H1 (cell line): ENCODE data around the gene GATAD2B. TPM values are rescaled to one million over a fixed set of nuclear protein-coding genes. Genes with fewer than 3 reads are reported as not detected.

Experiments used
- CTCF ChIA-PET: fragments of 300-600 bp; sonication (Branson Sonifier 250); formaldehyde crosslinking; loops from one replicate; lab custom pipeline; 2021; ENCODE audit not compliant: partially characterized antibody; lab: Charles Lee
- POLR2A ChIA-PET: fragments of 300-600 bp; sonication (Branson Sonifier 250); formaldehyde crosslinking; loops from one replicate; lab custom pipeline; 2021; ENCODE audit warnings: inconsistent platforms; ENCODE audit not compliant: partially characterized antibody; lab: Charles Lee
- DNase-seq, 2 experiments: peaks; one replicate each; pipeline versions ENCODE4 v3.0.0 to v3.0.0-alpha.2; 2010 to 2022; ENCODE audit warnings: low spot score in 2 of 2, low read depth in 1 of 2, mixed read lengths in 1 of 2
- FAIRE-seq: peaks from 2 replicates; lab custom pipeline; 2011; peaks lifted over from hg19 to GRCh38; lab: Jason Lieb, UNC
- H2AFZ ChIP-seq: 2 replicates; pipeline ENCODE4 v1.8.1; 2012; ENCODE audit warnings: low read length, inconsistent platforms
- H2AK5ac ChIP-seq: 2 replicates; pipeline ENCODE4 v1.6.1; 2013; ENCODE audit warnings: low read depth, low read length
- H2BK120ac ChIP-seq: replicated peaks from 2 replicates; pipeline ENCODE3; 2013; ENCODE audit warnings: low read depth, low read length, inconsistent platforms
- H2BK12ac ChIP-seq: 2 replicates; pipeline ENCODE4 v1.6.1; 2013; ENCODE audit warnings: low read depth, low read length
- H2BK15ac ChIP-seq: 2 replicates; pipeline ENCODE4 v1.6.1; 2013; ENCODE audit warnings: low read length
- H2BK20ac ChIP-seq: 2 replicates; pipeline ENCODE4 v1.6.1; 2013; ENCODE audit warnings: low read length
- H2BK5ac ChIP-seq: 2 replicates; pipeline ENCODE4 v1.6.1; 2013; ENCODE audit warnings: low read depth, low read length
- H3K14ac ChIP-seq: 2 replicates; pipeline ENCODE4 v1.6.1; 2013; ENCODE audit warnings: inconsistent platforms; ENCODE audit not compliant: insufficient read length
- H3K18ac ChIP-seq: 2 replicates; pipeline ENCODE4 v1.6.1; 2013; ENCODE audit warnings: low read length; ENCODE audit errors: extremely low read depth
- H3K23ac ChIP-seq: 2 replicates; pipeline ENCODE4 v1.6.1; 2013; ENCODE audit warnings: inconsistent platforms; ENCODE audit not compliant: insufficient read length
- H3K23me2 ChIP-seq: 2 replicates; pipeline ENCODE4 v1.6.1; 2013; ENCODE audit warnings: low read depth, low read length
- H3K27ac ChIP-seq: 2 replicates; pipeline ENCODE4 v1.6.1; 2011; ENCODE audit warnings: low read depth, low read length, inconsistent platforms
- H3K27me3 ChIP-seq, 4 experiments: replicated peaks in 1 of 4; 1 replicate in 1 of 4; 2 replicates in 3 of 4; pipeline versions ENCODE4 v1.6.1 to v1.8.1; 2011 to 2013; ENCODE audit warnings: low read length in 3 of 4, mild to moderate bottlenecking in 3 of 4, inconsistent platforms in 2 of 4, mixed read lengths in 2 of 4, moderate library complexity in 1 of 4; ENCODE audit not compliant: control insufficient read depth in 3 of 4, insufficient read depth in 3 of 4; ENCODE audit errors: extremely low read depth in 1 of 4
- H3K36me3 ChIP-seq, 4 experiments: 2 replicates each; pipeline versions ENCODE4 v1.6.1 to v1.8.1; 2011 to 2013; ENCODE audit warnings: mild to moderate bottlenecking in 4 of 4, low read length in 3 of 4, moderate library complexity in 2 of 4, control low read depth in 1 of 4, inconsistent platforms in 1 of 4; ENCODE audit not compliant: insufficient read depth in 4 of 4, control insufficient read depth in 2 of 4
- H3K4ac ChIP-seq: replicated peaks from 2 replicates; pipeline ENCODE3; 2013; ENCODE audit warnings: low read length, low read depth, mixed read lengths, inconsistent platforms; ENCODE audit not compliant: insufficient read length
- H3K4me1 ChIP-seq, 4 experiments: replicated peaks in 1 of 4; 1 replicate in 1 of 4; 2 replicates in 3 of 4; pipeline versions ENCODE4 v1.6.1 to v1.8.1; 2011 to 2013; ENCODE audit warnings: low read length in 3 of 4, inconsistent platforms in 2 of 4, mixed read lengths in 1 of 4; ENCODE audit not compliant: insufficient read depth in 4 of 4, control insufficient read depth in 3 of 4
- H3K4me2 ChIP-seq, 2 experiments: 2 replicates each; pipeline versions ENCODE4 v1.6.1 to v1.8.1; 2011 to 2013; ENCODE audit warnings: low read depth in 2 of 2, low read length in 2 of 2, control low read depth in 1 of 2, inconsistent platforms in 1 of 2, mild to moderate bottlenecking in 1 of 2; ENCODE audit not compliant: insufficient read depth in 1 of 2
- H3K4me3 ChIP-seq, 4 experiments: fragments of 200-600, 300-600 bp in 1 of 4; sonication (generic), shearing (Covaris generic), sonication (Bioruptor Twin) in 1 of 4; 2 replicates each; pipeline versions ENCODE4 v1.5.1 to v1.8.1; 2011 to 2016; ENCODE audit warnings: low read length in 4 of 4, low read depth in 3 of 4, control low read depth in 2 of 4, inconsistent platforms in 2 of 4, mild to moderate bottlenecking in 2 of 4, mixed read lengths in 1 of 4, moderate library complexity in 1 of 4; ENCODE audit not compliant: insufficient read depth in 2 of 4; ENCODE audit errors: extremely low read depth in 1 of 4
- H3K56ac ChIP-seq: replicated peaks from 2 replicates; pipeline ENCODE3; 2013; ENCODE audit warnings: low read depth, mild to moderate bottlenecking, mixed read lengths, low read length, inconsistent platforms; ENCODE audit not compliant: insufficient read length
- H3K79me1 ChIP-seq: 2 replicates; pipeline ENCODE4 v1.6.1; 2013; ENCODE audit warnings: low read depth, low read length, control low read depth
- H3K79me2 ChIP-seq, 2 experiments: 2 replicates each; pipeline versions ENCODE4 v1.6.1 to v1.8.1; 2012 to 2013; ENCODE audit warnings: low read length in 2 of 2, mild to moderate bottlenecking in 2 of 2, inconsistent platforms in 1 of 2; ENCODE audit not compliant: insufficient read depth in 2 of 2, control insufficient read depth in 1 of 2
- H3K9ac ChIP-seq, 4 experiments: replicated peaks in 1 of 4; 1 replicate in 1 of 4; 2 replicates in 3 of 4; pipeline versions ENCODE4 v1.6.1 to v1.8.1; 2011 to 2013; ENCODE audit warnings: low read depth in 3 of 4, low read length in 3 of 4, control low read depth in 2 of 4, mild to moderate bottlenecking in 2 of 4, moderate library complexity in 2 of 4, inconsistent platforms in 1 of 4; ENCODE audit errors: extremely low read depth in 1 of 4
- H3K9me3 ChIP-seq, 2 experiments: 2 replicates each; pipeline versions ENCODE4 v1.6.1 to v1.8.1; 2012 to 2013; ENCODE audit warnings: mild to moderate bottlenecking in 2 of 2, moderate library complexity in 2 of 2, control low read depth in 1 of 2, inconsistent platforms in 1 of 2, low read depth in 1 of 2, low read length in 1 of 2, mixed read lengths in 1 of 2; ENCODE audit not compliant: insufficient read depth in 2 of 2
- H4K20me1 ChIP-seq, 2 experiments: replicated peaks in 1 of 2; 2 replicates each; pipeline versions ENCODE3 to v1.8.1; 2011 to 2013; ENCODE audit warnings: inconsistent platforms in 2 of 2, low read length in 2 of 2, mild to moderate bottlenecking in 1 of 2; ENCODE audit not compliant: insufficient read depth in 2 of 2, control insufficient read depth in 1 of 2
- H4K5ac ChIP-seq: 2 replicates; pipeline ENCODE4 v1.6.1; 2013; ENCODE audit warnings: low read length, low read depth, mixed read lengths, inconsistent platforms; ENCODE audit not compliant: insufficient read length
- H4K8ac ChIP-seq: 2 replicates; pipeline ENCODE4 v1.8.0; 2013; ENCODE audit warnings: mild to moderate bottlenecking, moderate library complexity, low read length, inconsistent platforms; ENCODE audit not compliant: insufficient read depth; ENCODE audit errors: extremely low read depth
- H4K91ac ChIP-seq: replicated peaks from 2 replicates; pipeline ENCODE3; 2013; ENCODE audit warnings: low read length, mixed read lengths, inconsistent platforms; ENCODE audit not compliant: insufficient read length
- CREB1 ChIP-seq: IDR thresholded peaks from 2 replicates; pipeline ENCODE4 v1.6.1; 2012; ENCODE audit warnings: inconsistent platforms
- CTBP2 ChIP-seq: IDR thresholded peaks from 2 replicates; pipeline ENCODE4 v1.7.0; 2011; ENCODE audit warnings: borderline replicate concordance, mild to moderate bottlenecking, moderate library complexity, mixed read lengths, low read length; ENCODE audit not compliant: insufficient read depth, insufficient read length
- HDAC6 ChIP-seq: IDR thresholded peaks from one replicate; pipeline ENCODE4 v1.7.1; 2012; ENCODE audit warnings: low read depth, mild to moderate bottlenecking, inconsistent platforms, low read length, moderate library complexity
- JUN ChIP-seq: IDR thresholded peaks from 2 replicates; pipeline ENCODE4 v1.6.1; 2011; ENCODE audit warnings: low read depth, mild to moderate bottlenecking, improper control_type of control experiment, low read length
- POLR2A ChIP-seq, 2 experiments: IDR thresholded peaks; 1 replicate in 1 of 2; 2 replicates in 1 of 2; pipeline ENCODE4 v1.6.1; 2011; ENCODE audit warnings: low read depth in 2 of 2, low read length in 2 of 2, mild to moderate bottlenecking in 2 of 2; ENCODE audit errors: control extremely low read depth in 1 of 2
- POLR2AphosphoS5 ChIP-seq: IDR thresholded peaks from 2 replicates; pipeline ENCODE4 v1.6.1; 2011; ENCODE audit warnings: low read depth, low read length
- SAP30 ChIP-seq: fragments of 300-600 bp; sonication (generic); IDR thresholded peaks from 2 replicates; pipeline ENCODE4 v1.7.1; 2012; ENCODE audit warnings: low read length, moderate library complexity, mild to moderate bottlenecking, inconsistent platforms; ENCODE audit not compliant: insufficient read depth, insufficient replicate concordance
- SRF ChIP-seq: IDR thresholded peaks from 2 replicates; pipeline ENCODE4 v1.6.1; 2011; ENCODE audit warnings: mild to moderate bottlenecking, low read depth, low read length, moderate library complexity
- TAF7 ChIP-seq: optimal IDR thresholded peaks from 2 replicates; pipeline ENCODE3; 2011; ENCODE audit warnings: low read depth, mild to moderate bottlenecking, inconsistent platforms, low read length, moderate library complexity, borderline replicate concordance
- TCF12 ChIP-seq: IDR thresholded peaks from 2 replicates; pipeline ENCODE4 v1.6.1; 2011; ENCODE audit warnings: low read depth, mild to moderate bottlenecking, low read length
- TEAD4 ChIP-seq: IDR thresholded peaks from 2 replicates; pipeline ENCODE4 v1.6.1; 2012; ENCODE audit warnings: low read depth, low read length, inconsistent platforms, mixed read lengths
- WGBS, 2 experiments: shearing (Covaris generic) in 1 of 2; methylation state at CpG; one replicate each; pipeline versions ENCODE4 v1.1.6 to v1.1.7; 2013 to 2015; ENCODE audit warnings: low lambda C conversion rate in 2 of 2, mixed read lengths in 2 of 2, inconsistent platforms in 1 of 2, low coverage in 1 of 2, missing lambda C conversion rate in 1 of 2; ENCODE audit not compliant: insufficient replicate concordance in 2 of 2, insufficient coverage in 1 of 2, insufficient read length in 1 of 2; ENCODE audit errors: extremely low coverage in 1 of 2, missing lambda C conversion rate in 1 of 2; 5-methylcytosine and 5-hydroxymethylcytosine counted together
- polyA plus RNA-seq, 7 experiments: library from polyadenylated mRNA; depleted of rRNA in 3 of 7; stranded (reverse) in 5 of 7; unstranded in 2 of 7; fragments of >200 nt in 5 of 7; fragments of 200-250 nt in 2 of 7; gene quantifications; 1 replicate in 5 of 7; 2 replicates in 1 of 7; 4 replicates in 1 of 7; pipeline versions ENCODE4 v1.2.1 to v1.2.3, GENCODE V29; 2011 to 2013; ENCODE audit warnings: missing spikeins in 2 of 7, mixed read lengths in 2 of 7
- total RNA-seq: library from RNA; stranded (reverse); fragmentation: NEBNext Ultra II Directional; extraction: Animal tissue kit (Norgen Biotek cat#: 25700); gene quantifications from 2 replicates; pipeline ENCODE4 v1.2.1, GENCODE V29; 2021

Gene GATAD2B
- total and polyA plus RNA-seq, 2 of the 8 experiments (the other 6 are each of a cell fraction or from before 2014, with no cell fraction given), result 8.4 to 39.1 TPM

DNA sequence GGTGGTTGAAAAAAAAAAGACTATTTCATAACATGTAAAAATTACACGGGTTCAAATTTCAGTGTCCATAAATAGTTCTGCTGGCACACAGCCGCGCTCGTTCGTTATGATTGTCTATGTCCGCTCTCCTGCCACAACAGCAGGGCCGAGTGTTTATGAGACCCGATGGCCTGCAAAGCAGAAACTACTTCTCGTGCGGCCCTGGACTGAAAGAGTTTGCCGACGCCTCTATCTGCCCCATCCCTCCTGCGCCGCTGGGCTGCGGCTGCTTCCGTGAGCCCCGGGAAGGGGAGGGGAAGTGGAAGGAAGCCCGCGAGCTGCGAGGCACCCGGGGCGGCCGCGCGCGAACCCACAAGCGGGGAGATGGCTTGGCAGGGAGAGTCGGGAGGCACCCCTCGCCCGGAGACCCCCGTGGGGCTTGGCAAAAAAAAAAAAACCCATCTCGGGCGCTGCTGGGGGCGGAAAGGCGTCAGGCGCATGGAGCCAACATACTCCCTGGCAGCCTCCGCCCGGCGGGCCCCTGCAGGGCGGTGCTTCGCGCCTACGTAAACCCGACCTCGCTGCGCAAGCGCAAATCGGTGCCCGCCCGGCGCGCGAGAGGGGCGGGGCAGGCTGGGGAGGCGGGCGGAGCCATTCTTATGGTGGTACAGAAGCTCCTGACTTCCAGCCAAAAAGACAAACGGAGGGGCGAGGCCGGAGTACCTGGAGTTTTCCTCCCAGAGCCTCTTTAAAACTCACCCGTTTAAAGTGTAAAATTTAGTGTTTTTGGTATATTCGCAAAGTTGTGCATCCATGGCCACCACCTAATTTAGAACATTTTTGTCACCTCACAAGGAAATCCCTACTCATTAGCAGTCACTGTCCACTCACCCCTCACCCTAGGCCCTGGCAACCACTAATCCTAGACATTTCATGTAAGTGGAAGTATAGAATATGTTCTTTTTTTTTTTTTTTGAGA lies 139.3 kb downstream of the GATAD2B start:
- peak; percentile 80 to 97 for DNase-seq
- Histone ChIP-seq H2BK120ac (no peak overlapping the region), H3K56ac (peak overlapping the region; percentile 77), H3K36me3 (no peaks in the 10 kb centered on the region), H3K4me2 (peak overlapping the region; percentile 73 to 78), H3K9ac (peak overlapping the region in 3 of 4 experiments; percentile 35 to 46 (median 43); a peak in 4 of 7 replicates), H3K4me1 (peaks cover 0 to 2% (median 0%) of the 10 kb centered on the region in 4 experiments; a peak in 2 of 7 replicates), H3K79me2 (no peaks in the 10 kb centered on the region), H2BK20ac (no peak overlapping the region), H4K8ac (peak overlapping the region; percentile 86), H4K5ac (peak overlapping the region; percentile 75), H2AFZ (0 out of 2 replicates have a peak overlapping the region, but pooled peaks have one; percentile 48), H3K79me1 (no peaks in the 10 kb centered on the region), H3K14ac (no peak overlapping the region), H3K27ac (peak overlapping the region; percentile 81; the same call in 1 of the 2 replicates), H2BK12ac (no peak overlapping the region), H3K27me3 (no peaks in the 10 kb centered on the region; a peak in 1 of 7 replicates), H4K20me1 (no peaks in the 10 kb centered on the region), H2AK5ac (no peak overlapping the region), H3K18ac (peak overlapping the region; percentile 87), H4K91ac (peak overlapping the region; percentile 66), H3K9me3 (no peaks in the 10 kb centered on the region), H3K4me3 (peak overlapping the region; percentile 62 to 71 (median 66)), H2BK15ac (no peak overlapping the region), H3K4ac (peak overlapping the region; percentile 21), H3K23ac (no peak overlapping the region), H3K23me2 (no peaks in the 10 kb centered on the region; the same call in 1 of the 2 replicates), H2BK5ac (peak overlapping the region; percentile 77; the same call in 1 of the 2 replicates)
- ChIA-PET CTCF (interaction anchor here (0.8 to 1.5 kb wide), 2 partner anchors 8 to 11 kb away, joined by 4 to 7 read pairs; partner anchors contain the start of gene SLC27A3), POLR2A (interaction anchor here (0.6 to 3.2 kb wide), 11 partner anchors 8 to 331 kb away, joined by 3 to 17 read pairs (median 4); partner anchors contain the start of genes RPS27, SLC27A3 and SLC39A1)
- 6% methylated on average over 54 of the region's 61 CpGs; no CpG with 5 or more reads in 1 of the 2 experiments for WGBS, 2 experiments
- no peak for FAIRE-seq
- 0 out of 2 replicates have a peak, but pooled peaks have one; percentile 5 for TF ChIP-seq TEAD4
- TF ChIP-seq JUN, result no peak
- TF ChIP-seq HDAC6, result no peak
- no peak for TF ChIP-seq TCF12
- no peak for TF ChIP-seq CTBP2
- TF ChIP-seq TAF7, result peak; percentile 63
- peak; percentile 43; the same call in 1 of the 2 replicates for TF ChIP-seq CREB1
- TF ChIP-seq POLR2AphosphoS5, result peak; percentile 77; the same call in 1 of the 2 replicates
- TF ChIP-seq SAP30, result no peak
- no peak for TF ChIP-seq SRF
- peak in 1 of 2 experiments; percentile 86; a peak in 2 of 3 replicates for TF ChIP-seq POLR2A (IDR thresholded peaks at IDR 0.05; ENCODE audit: control extremely low read depth in 1 of 2, low read depth in 2 of 2, low read length in 2 of 2)
